Ecto neural progenitor cell (in vitro differentiated cells): Measurements from ENCODE around the gene RPTOR.

Source experiments
- DNase-seq: peaks from one replicate; pipeline ENCODE4 v3.0.0-alpha.2; 2018; ENCODE audit warnings: low spot score

RPTOR gene

GRCh38 chr17:80916246-80916645 lies 371.6 kb downstream of the RPTOR start:
- DNase-seq: no peak

GRCh38 chr17:80917716-80918560 lies 373.3 kb downstream of the RPTOR start:
- no peak for DNase-seq

- no peak for DNase-seq
Measured at GRCh38 chr17:80918731-80919130, 374.1 kb downstream of the RPTOR start.

- no peak for DNase-seq
Measured at GRCh38 chr17:80919331-80920311, 375.0 kb downstream of the RPTOR start.

GRCh38 chr17:80920441-80920840 lies 375.8 kb downstream of the RPTOR start:
- no peak for DNase-seq

- DNase-seq: no peak
Measured at GRCh38 chr17:80921159-80921558, 376.5 kb downstream of the RPTOR start.

- no peak for DNase-seq
Measured at GRCh38 chr17:80921741-80922579, 377.3 kb downstream of the RPTOR start.

GRCh38 chr17:80922580-80923160 lies 378.0 kb downstream of the RPTOR start:
- DNase-seq: no peak

GRCh38 chr17:80923211-80924110 lies 378.8 kb downstream of the RPTOR start:
- no peak for DNase-seq

- DNase-seq: no peak
Measured at GRCh38 chr17:80924111-80924806, 379.6 kb downstream of the RPTOR start.

GRCh38 chr17:80924807-80925610 lies 380.4 kb downstream of the RPTOR start:
- no peak for DNase-seq

GRCh38 chr17:80925688-80926335 lies 381.2 kb downstream of the RPTOR start:
- DNase-seq: no peak

- no peak for DNase-seq
Measured at GRCh38 chr17:80926591-80927250, 382.1 kb downstream of the RPTOR start.

- peak; percentile 75 for DNase-seq
Measured at GRCh38 chr17:80927791-80928216, 383.2 kb downstream of the RPTOR start.

- DNase-seq: no peak
Measured at GRCh38 chr17:80929449-80929848, 384.8 kb downstream of the RPTOR start.

- DNase-seq: no peak
Measured at GRCh38 chr17:80930335-80931279, 386.0 kb downstream of the RPTOR start.
